ENCODE measurements around the gene TPM1. TPM values are rescaled to one million over a fixed set of nuclear protein-coding genes. Genes with fewer than 3 reads are reported as not detected.

The TPM1 gene
- total RNA-seq, 1 donor from 2014 or later = 154 TPM

DNA sequence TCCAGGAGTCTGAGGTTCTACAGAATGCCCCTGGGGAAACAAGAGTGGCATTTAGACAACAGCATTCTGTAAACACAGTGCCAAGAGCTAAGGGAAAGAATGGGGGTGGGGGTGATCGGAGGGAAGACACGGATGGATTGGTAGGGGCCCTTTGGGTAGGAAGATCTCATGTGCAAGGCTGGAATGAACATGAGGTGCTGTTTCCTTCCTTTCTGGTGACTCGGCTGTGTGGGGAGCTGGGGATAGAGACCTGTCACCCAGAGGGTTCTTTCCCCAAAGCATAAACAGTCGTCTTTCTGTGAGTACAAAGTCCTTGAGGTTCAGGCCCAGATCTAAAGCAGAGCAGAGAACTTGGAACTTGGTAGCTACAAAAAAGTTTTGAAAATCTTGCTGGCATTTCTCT lies 11.7 kb downstream of the TPM1 start:
- no peak for DNase-seq (ENCODE audit: low spot score)

DNA sequence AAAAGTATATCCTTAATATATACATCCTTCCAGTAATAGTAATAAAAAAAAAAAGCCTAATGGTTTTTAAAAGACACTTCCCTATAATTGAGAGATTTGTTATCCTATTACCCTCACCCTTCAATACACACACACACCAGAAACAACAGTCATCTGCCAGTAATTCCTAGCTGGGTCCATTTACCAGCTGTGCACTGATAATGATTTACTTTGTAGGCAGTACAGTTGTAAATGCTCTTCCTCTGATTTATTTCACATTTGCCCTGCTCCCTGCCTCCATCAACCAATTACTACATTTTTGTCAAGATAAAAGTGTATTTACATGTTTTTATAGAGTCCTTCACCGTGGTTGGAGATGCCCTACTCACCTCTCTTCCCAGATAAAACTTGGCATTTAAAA lies 12.4 kb downstream of the TPM1 start:
- no peak for DNase-seq (ENCODE audit: low spot score)

DNA sequence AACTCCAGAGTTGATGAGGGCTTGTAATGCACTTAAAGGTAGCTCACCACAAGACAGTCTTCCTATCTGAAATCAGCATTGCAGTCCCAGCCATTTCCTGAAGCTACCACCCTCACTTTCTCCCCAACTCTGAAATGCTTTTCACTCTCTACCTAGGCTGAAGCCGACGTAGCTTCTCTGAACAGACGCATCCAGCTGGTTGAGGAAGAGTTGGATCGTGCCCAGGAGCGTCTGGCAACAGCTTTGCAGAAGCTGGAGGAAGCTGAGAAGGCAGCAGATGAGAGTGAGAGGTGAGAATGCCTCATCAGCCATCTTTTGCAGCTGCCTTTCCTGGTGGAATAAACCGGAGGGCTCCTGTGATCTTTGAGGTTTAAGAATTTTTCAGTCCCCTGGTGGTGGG lies 14.3 kb downstream of the TPM1 start:
- no peak for DNase-seq (ENCODE audit: low spot score)

DNA sequence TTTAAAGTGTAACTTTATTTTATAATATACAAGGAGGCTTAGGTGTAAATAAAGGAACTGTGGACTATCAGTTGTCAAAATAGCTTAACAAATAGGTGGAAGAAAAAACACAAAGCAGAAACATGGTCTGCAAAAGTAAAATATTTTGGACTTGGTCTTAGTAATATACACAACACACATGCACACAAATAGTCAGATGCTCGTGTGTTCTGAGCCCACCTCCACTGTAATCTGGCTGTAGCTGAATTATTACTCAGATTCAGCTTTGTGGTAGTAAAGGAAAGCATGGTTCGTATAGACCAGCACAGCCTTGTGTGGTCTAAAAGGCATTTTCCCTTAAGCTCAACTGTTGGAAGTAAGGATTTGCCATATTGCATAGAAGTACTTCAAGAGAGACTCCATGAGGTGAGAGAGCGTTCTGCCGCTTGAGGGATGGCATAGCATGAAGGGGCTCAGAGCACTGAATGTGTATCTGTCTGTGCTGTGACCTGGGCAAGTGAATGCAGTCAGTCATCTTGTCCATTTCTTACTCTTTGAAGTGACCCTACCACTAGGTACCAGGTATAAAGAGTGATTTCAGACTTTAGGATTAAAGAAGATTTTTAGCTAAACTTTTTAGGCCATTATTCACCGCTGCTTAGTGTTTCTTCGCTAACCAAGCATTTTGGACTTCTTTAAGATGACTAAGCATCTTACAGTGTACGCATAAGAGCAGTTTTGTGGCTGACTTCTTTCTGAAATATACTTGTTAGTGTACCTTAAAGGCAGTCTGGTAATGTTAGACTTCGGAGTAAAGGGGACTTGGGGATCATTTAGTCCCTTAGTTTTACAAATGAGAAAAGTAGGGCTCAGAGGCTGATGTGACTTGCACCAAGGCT lies 15.2 kb downstream of the TPM1 start:
- DNase-seq (ENCODE audit: low spot score) = no peak

DNA sequence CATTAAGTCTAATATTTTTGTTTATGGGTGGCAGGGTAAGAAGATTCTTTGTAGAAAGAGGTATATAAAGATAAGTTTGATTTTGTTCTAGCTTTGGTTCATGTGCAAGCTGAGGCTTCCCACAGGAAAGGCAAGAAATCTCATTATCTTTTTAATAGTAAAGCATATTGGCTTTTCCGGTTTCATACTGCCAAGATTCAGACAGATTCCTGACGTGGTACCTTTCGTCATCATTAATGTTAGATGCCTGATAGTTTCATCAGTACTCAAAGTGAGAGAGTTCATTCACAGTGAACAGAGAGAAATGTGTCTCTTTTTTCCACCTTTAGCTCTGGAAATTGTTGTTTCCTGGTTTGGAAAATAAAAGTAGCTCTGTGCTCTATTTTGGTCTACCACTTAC lies 16.5 kb downstream of the TPM1 start:
- no peak for DNase-seq (ENCODE audit: low spot score)

DNA sequence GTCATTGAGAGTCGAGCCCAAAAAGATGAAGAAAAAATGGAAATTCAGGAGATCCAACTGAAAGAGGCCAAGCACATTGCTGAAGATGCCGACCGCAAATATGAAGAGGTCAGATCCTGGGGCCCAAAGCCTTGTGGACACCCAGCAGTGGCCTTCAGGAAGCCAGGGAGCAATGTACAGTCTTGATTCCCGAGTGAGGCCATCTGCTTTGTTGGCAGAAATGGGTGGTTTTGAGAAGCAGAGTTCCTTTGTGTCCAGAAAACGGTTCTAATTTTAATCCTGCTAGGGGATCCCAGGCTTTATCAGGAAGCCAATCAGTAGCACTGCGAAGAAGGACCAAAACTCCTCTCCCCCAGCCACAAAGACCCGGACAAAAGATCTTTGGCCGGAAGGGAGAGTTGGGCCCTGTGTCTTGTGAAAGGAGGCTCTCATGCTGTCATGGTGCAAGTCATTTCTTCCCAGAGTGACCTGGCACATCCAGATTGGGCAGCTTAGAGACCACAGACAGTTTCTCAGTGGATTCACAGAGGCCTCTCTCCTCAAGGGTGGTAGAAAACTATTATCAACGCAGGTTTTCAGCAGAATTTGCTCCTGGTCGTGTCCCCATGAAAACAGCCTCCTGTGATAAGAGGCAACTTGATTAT lies 17.1 kb downstream of the TPM1 start:
- no peak for DNase-seq (ENCODE audit: low spot score)

DNA sequence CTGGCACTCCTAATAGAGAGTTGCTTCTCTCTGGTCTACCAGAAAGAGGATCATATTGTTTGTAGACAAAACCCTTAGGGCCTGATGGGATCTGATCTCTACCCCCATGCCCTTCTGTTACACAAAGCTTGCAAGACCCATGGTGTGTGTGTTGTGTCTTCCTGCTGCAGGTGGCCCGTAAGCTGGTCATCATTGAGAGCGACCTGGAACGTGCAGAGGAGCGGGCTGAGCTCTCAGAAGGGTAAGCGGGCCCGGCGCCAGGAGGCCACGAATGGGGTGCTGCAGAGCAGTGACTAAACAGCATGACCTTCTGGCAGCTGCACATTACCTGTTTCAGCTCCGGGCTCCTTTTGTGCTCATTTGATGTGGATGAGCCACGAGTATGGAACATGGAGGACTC lies 18.2 kb downstream of the TPM1 start:
- no peak for DNase-seq (ENCODE audit: low spot score)

DNA sequence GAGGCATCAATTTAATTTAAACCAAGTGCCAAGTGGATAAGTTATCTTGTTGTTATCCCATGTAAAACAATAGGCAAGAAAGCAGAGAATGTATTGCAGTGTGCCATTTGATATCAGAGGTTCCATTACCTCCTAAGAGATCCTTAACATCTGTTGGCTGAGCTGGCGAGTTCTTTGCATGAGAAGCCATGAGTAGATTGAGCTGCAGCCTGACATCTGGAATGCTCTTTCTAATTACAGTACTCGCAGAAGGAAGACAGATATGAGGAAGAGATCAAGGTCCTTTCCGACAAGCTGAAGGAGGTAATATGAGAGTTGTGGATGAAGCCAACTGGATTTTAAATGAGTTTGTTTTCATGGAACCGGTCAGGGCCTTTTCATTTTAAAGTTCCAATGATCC lies 19.4 kb downstream of the TPM1 start:
- DNase-seq (ENCODE audit: low spot score) = no peak

DNA sequence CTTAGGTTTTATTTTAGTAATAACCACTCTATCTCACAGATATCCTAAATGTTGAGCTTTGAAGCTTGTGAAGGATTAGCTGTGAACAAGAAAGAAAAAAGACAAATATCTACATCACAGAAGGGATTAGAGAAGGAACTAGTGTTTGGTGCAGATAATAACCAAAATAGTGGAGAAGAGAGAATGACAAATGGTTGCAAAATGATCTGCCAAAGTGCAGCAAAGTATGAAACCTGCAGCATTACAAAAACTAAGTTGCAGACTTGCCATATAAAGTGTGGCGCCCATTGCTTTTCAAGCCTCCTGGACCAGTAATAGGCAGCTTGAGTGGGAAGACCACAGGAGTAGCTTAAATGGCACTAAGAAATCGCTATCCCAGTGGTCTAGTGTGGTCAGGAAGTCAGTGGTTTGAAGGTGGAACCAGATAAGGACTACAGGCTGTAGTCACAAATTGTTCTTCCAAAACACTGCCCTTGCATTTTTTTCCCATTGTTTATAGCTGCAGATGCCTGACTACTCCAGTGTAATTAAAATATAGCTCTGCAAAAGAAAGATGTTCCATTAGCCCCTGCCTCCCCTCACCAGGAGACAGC lies 20.7 kb downstream of the TPM1 start:
- no peak for DNase-seq (ENCODE audit: low spot score)

DNA sequence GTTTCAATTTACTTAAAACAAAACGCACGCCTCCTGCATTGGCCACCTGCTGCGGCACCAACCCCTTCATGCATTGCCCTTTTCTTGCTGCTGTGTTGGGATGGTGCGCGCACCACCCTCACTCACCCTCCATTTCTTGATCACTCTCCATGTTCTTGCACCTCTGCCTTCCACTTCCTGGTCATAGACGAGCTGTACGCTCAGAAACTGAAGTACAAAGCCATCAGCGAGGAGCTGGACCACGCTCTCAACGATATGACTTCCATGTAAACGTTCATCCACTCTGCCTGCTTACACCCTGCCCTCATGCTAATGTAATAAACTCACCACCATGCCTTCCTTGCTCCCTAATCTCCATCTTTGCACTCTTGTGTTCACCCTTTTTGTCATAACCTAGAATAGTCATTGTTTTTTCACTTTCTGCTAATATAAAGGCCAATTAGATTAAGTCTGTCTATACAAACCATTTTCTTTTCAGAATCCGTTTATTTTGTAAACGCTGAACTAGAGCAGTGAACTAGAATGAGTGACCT lies 21.4 kb downstream of the TPM1 start:
- no peak for DNase-seq (ENCODE audit: low spot score)

DNA sequence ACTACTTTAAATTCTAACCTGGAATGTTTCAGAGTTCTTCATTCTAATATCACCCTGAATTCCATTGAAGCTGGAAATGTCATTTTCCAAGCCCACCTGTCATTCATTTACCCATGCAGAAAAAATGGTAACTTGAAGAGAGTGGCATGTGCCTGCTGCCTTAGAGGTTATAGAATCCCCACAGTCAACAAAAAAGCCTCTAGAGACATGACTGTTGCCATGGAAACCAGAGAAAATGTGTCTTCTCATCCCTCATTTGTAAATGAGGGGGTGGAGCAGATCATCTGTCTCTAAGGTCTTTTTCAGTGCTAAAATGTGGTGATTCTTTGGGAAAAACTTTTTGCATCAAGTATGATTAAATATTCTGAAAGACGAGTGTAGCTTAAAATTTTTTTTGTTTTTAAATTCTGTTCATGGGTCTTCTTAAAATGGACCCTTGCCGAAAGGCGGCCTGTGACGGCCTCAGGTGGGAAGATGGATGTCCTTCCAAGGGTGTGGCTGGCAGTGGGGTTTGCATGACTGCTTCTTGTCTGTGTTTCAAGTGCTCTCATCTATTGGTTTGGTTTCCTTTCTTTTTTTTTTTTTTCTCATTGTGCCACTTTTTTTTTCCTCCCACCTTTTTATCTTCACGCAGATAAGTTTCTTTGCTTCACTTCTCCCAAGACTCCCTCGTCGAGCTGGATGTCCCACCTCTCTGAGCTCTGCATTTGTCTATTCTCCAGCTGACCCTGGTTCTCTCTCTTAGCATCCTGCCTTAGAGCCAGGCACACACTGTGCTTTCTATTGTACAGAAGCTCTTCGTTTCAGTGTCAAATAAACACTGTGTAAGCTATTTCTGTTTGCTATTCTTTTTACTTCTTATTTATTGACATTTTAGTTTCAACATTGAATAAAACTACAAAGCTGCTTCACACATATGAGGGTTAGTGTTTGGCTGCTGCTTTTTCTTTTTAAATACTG lies 23.0 kb downstream of the TPM1 start:
- DNase-seq (ENCODE audit: low spot score) = no peak

DNA sequence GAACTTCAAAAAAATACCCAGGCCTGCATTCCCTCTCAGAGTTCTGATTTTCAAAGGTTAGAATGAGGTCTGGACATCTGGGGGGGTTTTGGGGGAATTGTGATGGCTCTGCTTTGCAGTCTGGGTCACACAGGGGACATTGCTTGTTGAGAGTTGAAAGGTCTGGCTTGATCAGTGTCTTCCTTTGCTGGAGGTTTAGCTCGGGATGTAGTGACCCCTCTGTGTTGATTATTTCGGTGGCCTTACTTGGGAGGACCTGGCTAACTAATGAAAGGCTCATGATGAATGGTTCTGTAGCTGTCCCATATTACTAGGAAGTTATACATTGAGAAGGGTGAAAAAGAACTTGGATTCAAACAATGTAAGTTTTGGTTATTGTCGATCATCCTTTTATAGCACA lies 23.7 kb downstream of the TPM1 start:
- no peak for DNase-seq (ENCODE audit: low spot score)

DNA sequence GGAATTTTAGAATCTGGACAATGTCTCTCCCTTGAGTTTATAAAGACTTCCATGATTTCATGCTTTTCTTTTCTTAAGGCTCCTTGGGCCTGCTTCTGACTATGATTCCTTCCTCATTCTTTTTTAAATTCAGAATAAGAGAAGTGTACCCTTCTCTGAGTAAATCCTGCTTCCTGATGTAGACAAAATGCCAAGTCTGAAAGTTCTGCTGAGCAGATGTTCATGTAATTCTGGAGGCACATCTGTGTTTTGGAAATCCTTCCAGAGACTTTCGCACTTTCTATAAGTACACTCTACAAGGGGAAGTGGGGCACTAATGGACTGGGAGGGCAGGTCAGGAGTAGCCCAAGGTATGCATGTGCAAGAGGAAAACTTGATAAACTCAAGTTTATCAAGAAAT lies 24.8 kb downstream of the TPM1 start:
- DNase-seq (ENCODE audit: low spot score) = no peak

DNA sequence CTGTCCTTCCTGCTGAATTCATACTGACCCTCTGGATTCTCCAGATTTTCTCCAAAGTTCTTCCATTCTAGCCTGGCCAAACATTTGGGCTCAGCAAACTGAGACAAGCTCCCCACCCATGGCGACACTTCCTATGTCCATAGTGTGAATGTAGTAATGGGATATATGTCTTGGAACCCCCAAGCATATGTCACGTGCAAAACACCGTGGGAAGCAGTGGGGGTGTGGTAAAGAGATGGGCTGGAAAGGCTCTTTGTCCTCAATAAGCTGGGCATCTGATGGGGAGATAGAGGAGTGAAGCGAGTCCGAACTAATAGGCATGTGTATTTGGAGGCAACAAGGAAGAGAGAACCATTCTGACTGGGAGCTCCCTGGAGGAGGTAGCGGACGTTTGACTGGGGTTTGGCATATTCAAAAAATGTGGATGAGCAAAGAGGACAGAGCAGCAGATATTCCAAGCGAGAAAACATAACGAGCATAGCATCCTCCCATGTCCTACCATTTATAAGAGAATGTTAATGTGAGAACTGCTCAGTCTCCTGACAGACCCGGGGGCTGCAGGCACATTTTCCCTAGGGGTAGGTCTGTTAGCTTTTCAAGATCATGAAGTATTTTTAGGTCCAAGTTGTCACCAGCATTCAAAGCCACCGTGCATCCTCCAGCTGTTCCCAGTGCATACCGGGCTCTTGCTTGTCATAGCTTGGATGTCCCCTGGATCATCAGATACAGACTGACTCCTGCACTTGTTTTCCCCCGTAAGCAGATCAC lies 25.6 kb downstream of the TPM1 start:
- no peak for DNase-seq (ENCODE audit: low spot score)

DNA sequence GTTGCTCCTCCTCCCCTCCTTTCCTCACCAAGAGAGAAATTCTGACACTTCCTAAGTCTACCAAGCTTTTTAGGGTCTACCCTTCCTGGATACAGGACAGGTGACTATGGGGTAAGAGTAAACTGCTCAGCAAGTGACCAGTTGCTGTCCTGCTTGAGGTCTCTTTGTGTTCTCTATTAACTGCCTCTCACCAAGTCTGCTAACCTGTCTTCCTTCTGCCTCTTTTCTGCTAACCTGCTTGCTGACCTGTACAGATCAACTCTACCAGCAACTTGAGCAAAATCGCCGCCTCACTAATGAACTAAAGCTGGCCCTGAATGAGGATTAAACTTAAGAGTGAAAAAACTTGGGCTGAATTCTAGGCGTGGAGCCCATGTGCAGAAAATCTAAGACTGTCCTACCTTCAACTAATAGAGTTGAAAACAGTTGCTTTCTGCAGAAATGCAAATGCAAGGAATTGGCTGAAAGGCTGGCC lies 27.1 kb downstream of the TPM1 start:
- no peak for DNase-seq (ENCODE audit: low spot score)

DNA sequence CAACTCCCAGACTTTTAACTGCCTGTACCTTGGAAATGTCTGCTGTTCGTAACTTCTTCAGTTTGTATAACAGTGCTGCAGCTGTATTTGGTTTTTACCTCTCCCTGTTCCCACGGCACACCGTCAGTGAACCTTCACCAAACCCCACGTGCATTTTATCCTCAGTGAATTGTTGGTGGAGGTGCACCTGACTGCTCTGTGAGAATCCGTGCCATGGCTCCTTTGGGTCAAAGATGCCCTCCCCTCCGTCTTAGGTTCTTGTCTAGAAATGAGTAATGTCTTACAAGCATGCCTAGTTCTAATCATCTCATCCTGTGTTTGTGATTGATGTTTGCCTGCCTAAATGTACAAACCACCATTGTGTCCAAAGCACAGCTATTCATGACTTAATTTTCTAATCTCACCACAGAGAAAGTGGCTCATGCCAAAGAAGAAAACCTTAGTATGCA lies 28.2 kb downstream of the TPM1 start:
- DNase-seq (ENCODE audit: low spot score) = no peak

DNA sequence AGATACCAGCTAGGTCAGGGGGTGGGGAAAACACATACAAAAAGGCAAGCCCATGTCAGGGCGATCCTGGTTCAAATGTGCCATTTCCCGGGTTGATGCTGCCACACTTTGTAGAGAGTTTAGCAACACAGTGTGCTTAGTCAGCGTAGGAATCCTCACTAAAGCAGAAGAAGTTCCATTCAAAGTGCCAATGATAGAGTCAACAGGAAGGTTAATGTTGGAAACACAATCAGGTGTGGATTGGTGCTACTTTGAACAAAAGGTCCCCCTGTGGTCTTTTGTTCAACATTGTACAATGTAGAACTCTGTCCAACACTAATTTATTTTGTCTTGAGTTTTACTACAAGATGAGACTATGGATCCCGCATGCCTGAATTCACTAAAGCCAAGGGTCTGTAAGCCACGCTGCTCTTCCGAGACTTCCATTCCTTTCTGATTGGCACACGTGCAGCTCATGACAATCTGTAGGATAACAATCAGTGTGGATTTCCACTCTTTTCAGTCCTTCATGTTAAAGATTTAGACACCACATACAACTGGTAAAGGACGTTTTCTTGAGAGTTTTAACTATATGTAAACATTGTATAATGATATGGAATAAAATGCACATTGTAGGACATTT lies 28.9 kb downstream of the TPM1 start:
- no peak for DNase-seq (ENCODE audit: low spot score)

DNA sequence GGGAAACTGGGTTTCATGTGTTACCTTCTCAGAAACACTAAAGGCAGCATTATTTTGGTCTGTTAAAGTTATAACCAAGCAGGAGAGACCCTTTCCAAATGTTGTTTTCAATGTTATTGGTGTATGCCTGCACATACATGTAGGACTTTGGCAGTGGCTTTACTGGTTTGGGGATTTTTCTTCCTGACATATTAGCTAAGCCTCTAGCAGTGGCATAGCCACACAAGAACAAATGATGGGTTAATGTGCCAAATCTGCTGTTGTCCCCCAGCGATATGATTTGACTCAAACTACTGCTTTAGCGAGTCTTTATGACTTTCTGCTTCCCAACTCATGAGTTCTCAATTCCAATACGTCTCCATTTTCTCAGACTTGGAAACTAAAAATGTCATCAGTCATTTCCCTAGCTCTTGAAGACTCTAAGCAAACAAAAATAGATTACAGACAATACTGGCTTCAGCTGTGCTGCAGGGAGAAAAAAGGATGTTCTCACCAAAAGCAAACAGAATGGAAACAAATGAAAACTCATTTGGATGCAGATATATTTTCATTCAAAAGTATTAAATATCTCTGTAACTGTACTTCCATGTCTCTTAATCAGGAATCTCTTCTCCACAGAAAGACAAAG lies 29.6 kb downstream of the TPM1 start:
- no peak for DNase-seq (ENCODE audit: low spot score)

DNA sequence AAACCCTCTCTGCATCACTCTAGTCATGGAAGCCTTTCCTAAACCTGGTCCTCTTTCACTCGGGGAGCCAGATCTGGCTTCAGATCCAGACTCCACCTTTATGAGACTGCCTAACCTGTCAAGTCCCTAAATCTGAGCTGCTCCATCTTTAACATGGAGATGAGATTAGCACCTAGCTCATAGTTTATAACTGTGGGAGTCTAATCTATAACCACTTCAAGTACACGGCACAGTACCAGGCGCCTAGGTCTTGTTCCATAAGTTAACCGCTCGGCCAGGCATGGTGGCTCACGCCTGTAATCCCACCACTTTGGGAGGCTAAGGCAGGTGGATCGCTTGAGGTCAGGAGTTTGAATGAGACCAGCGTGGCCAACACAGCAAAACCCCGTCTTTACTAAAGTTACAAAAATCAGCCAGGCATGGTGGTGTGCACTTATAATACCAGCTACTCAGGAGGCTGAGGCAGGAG lies 30.3 kb downstream of the TPM1 start:
- no peak for DNase-seq (ENCODE audit: low spot score)
